Glomerular visceral epithelial cell (primary cell): ENCODE results near the gene PARD6G.
A peak's percentile ranks its signal among the peaks of the same experiment; 100 is the strongest.
"Not testable (repeated sequence)": the region's sequence is repeated elsewhere in the genome, so short reads cannot be mapped to it uniquely, and the experiment has no call there.

Experiments used
- DNase-seq: peaks from one replicate; pipeline ENCODE4 v3.0.0-alpha.2; 2016; ENCODE audit errors: extremely low spot score

The PARD6G gene

GRCh38 chr18:80171054-80171872, 76.1 kb downstream of the PARD6G start:
- peak; percentile 26 for DNase-seq

GRCh38 chr18:80170395-80171053, 76.8 kb downstream of the PARD6G start:
- no peak for DNase-seq

- DNase-seq: no peak
These were observed 77.7 kb downstream of the PARD6G start for GRCh38 chr18:80169607-80170006.

- DNase-seq: no peak
These were observed 78.3 kb downstream of the PARD6G start for GRCh38 chr18:80168982-80169381.

- DNase-seq: no peak
These were observed 79.0 kb downstream of the PARD6G start for GRCh38 chr18:80168346-80168745.

- DNase-seq: no peak
These were observed 79.4 kb downstream of the PARD6G start for GRCh38 chr18:80167931-80168330.

- no peak for DNase-seq
These were observed 80.0 kb downstream of the PARD6G start for GRCh38 chr18:80167331-80167730.

GRCh38 chr18:80166725-80167124, 80.6 kb downstream of the PARD6G start:
- DNase-seq: no peak

- DNase-seq: no peak
These were observed 81.1 kb downstream of the PARD6G start for GRCh38 chr18:80166240-80166639.

GRCh38 chr18:80164727-80165355, 82.5 kb downstream of the PARD6G start:
- DNase-seq: not testable (repeated sequence)

- DNase-seq: no peak
These were observed 84.1 kb downstream of the PARD6G start for GRCh38 chr18:80163183-80163582.

- DNase-seq: no peak
These were observed 85.4 kb downstream of the PARD6G start for GRCh38 chr18:80161781-80162417.

GRCh38 chr18:80159713-80160636, 87.3 kb downstream of the PARD6G start:
- DNase-seq: no peak

GRCh38 chr18:80158365-80158764, 88.9 kb downstream of the PARD6G start:
- no peak for DNase-seq

- peak; percentile 71 for DNase-seq
These were observed 89.5 kb downstream of the PARD6G start for GRCh38 chr18:80157708-80158343.

- DNase-seq: peak; percentile 22
These were observed 93.0 kb downstream of the PARD6G start for GRCh38 chr18:80154293-80154692.

- DNase-seq: no peak
These were observed 97.6 kb downstream of the PARD6G start for GRCh38 chr18:80149667-80150066.

- no peak for DNase-seq
These were observed 98.8 kb downstream of the PARD6G start for GRCh38 chr18:80148326-80149199.

- peak; percentile 70 for DNase-seq
These were observed 99.6 kb downstream of the PARD6G start for GRCh38 chr18:80147418-80148325.
